HepG2 (cell line): ENCODE data around the gene AKR1A1. TPM values are rescaled to one million over a fixed set of nuclear protein-coding genes. Genes with fewer than 3 reads are reported as not detected.

Source experiments
- AGO1 ChIP-seq: fragments of 200-400 bp; formaldehyde crosslinking; IDR thresholded peaks from 2 replicates; pipeline ENCODE4 v1.6.1; 2017; ENCODE audit warnings: mild to moderate bottlenecking, low read depth, low read length, moderate library complexity; ENCODE audit not compliant: poor library complexity, severe bottlenecking
- CREB1 ChIP-seq, 2 experiments: fragments of 450-650 bp in 1 of 2; IDR thresholded peaks; 2 replicates each; pipeline ENCODE4 v1.6.1; 2016 to 2017; ENCODE audit warnings: control low read depth in 1 of 2, mild to moderate bottlenecking in 1 of 2, missing compliant biosample characterization in 1 of 2, missing genetic modification characterization in 1 of 2
- EED ChIP-seq: sonication (generic); formaldehyde crosslinking; IDR thresholded peaks from 2 replicates; pipeline ENCODE4 v1.5.0; 2020; ENCODE audit warnings: mild to moderate bottlenecking, missing genetic modification reagents
- MIER3 ChIP-seq: IDR thresholded peaks from 2 replicates; pipeline ENCODE4 v1.6.1; 2016; ENCODE audit warnings: missing compliant biosample characterization, borderline replicate concordance
- MZF1 ChIP-seq: sonication (generic); formaldehyde crosslinking; IDR thresholded peaks from 2 replicates; pipeline ENCODE4 v1.8.1; 2023; ENCODE audit warnings: mild to moderate bottlenecking, missing genetic modification reagents, borderline replicate concordance
- PAXIP1 ChIP-seq: sonication (generic); formaldehyde crosslinking; conservative IDR thresholded peaks from 2 replicates; pipeline ENCODE4 v1.4.0; 2020; ENCODE audit warnings: mild to moderate bottlenecking, missing genetic modification reagents, moderate library complexity
- PCBP1 ChIP-seq: fragments of 200-400 bp; formaldehyde crosslinking; IDR thresholded peaks from 2 replicates; pipeline ENCODE4 v1.6.1; 2017; ENCODE audit warnings: mild to moderate bottlenecking, low read depth, low read length, borderline replicate concordance
- POLR2A ChIP-seq, 2 experiments: IDR thresholded peaks; 2 replicates each; pipeline ENCODE4 v1.6.1; 2011; ENCODE audit warnings: low read depth in 2 of 2, low read length in 2 of 2, mild to moderate bottlenecking in 1 of 2, moderate library complexity in 1 of 2; ENCODE audit not compliant: insufficient read depth in 1 of 2
- SETDB1 ChIP-seq: sonication (generic); formaldehyde crosslinking; IDR thresholded peaks from 2 replicates; pipeline ENCODE4 v1.5.1; 2020; ENCODE audit warnings: missing genetic modification reagents, mild to moderate bottlenecking, borderline replicate concordance
- SYNCRIP ChIP-seq: fragments of 200-400 bp; formaldehyde crosslinking; IDR thresholded peaks from 2 replicates; pipeline ENCODE4 v1.6.1; 2018; ENCODE audit warnings: mild to moderate bottlenecking, low read depth, low read length; ENCODE audit not compliant: insufficient read depth
- ZBTB38 ChIP-seq: sonication (generic); formaldehyde crosslinking; IDR thresholded peaks from 2 replicates; pipeline ENCODE4 v1.5.1; 2020; ENCODE audit warnings: mild to moderate bottlenecking, missing genetic modification reagents
- ZFP36 ChIP-seq: fragments of 150-350 bp; IDR thresholded peaks from 2 replicates; pipeline ENCODE4 v1.6.1; 2018; ENCODE audit warnings: borderline replicate concordance, low read length, low read depth; ENCODE audit not compliant: partially characterized antibody
- ZKSCAN5 ChIP-seq: sonication (generic); formaldehyde crosslinking; IDR thresholded peaks from 2 replicates; pipeline ENCODE4 v1.5.1; 2020; ENCODE audit warnings: mild to moderate bottlenecking, missing genetic modification reagents
- ZKSCAN8 ChIP-seq: IDR thresholded peaks from 2 replicates; pipeline ENCODE4 v1.6.1; 2016; ENCODE audit warnings: borderline replicate concordance, missing genetic modification reagents, missing compliant biosample characterization
- ZNF282 ChIP-seq: fragments of 450-650 bp; IDR thresholded peaks from 2 replicates; pipeline ENCODE4 v1.6.1; 2018; ENCODE audit not compliant: partially characterized antibody
- ZNF354B ChIP-seq: sonication (generic); formaldehyde crosslinking; IDR thresholded peaks from 2 replicates; pipeline ENCODE4 v1.8.0; 2022; ENCODE audit warnings: mild to moderate bottlenecking, missing genetic modification reagents
- ZNF468 ChIP-seq: sonication (generic); formaldehyde crosslinking; IDR thresholded peaks from 2 replicates; pipeline ENCODE4 v1.8.0; 2022; ENCODE audit warnings: mild to moderate bottlenecking, moderate library complexity, missing genetic modification reagents
- ZNF543 ChIP-seq: sonication (generic); formaldehyde crosslinking; IDR thresholded peaks from 2 replicates; pipeline ENCODE4 v1.4.0; 2020; ENCODE audit warnings: mild to moderate bottlenecking, missing genetic modification reagents
- ZNF629 ChIP-seq: sonication (generic); formaldehyde crosslinking; conservative IDR thresholded peaks from 2 replicates; pipeline ENCODE4 v1.5.0; 2020; ENCODE audit warnings: missing genetic modification reagents
- polyA plus RNA-seq, 8 experiments: library from polyadenylated mRNA; depleted of rRNA in 3 of 8; stranded (reverse) in 7 of 8; unstranded in 1 of 8; fragments of >200 nt; fragmentation: Illumina TruSeq in 4 of 8; extraction: Trizol in 4 of 8; gene quantifications; 2 replicates each; pipeline versions ENCODE4 v1.2.1 to v1.2.3, GENCODE V29; 2011 to 2016; ENCODE audit warnings: low read depth in 4 of 8, missing spikeins in 1 of 8, mixed read lengths in 1 of 8; ENCODE audit not compliant: insufficient read depth in 1 of 8
- total RNA-seq, 5 experiments: library from RNA; depleted of rRNA; stranded (reverse); fragments of >200 nt; fragmentation: Illumina TruSeq; extraction: Trizol; gene quantifications; 2 replicates each; pipeline ENCODE4 v1.2.3, GENCODE V29; 2016; ENCODE audit warnings: low read depth in 1 of 5
- TF ChIP-seq, protein P1 (sequence below): sonication (generic); formaldehyde crosslinking; IDR thresholded peaks from 2 replicates; pipeline ENCODE4 v1.9.0; 2021; ENCODE audit warnings: missing genetic modification reagents, borderline replicate concordance
- TF ChIP-seq, protein P2 (sequence below): sonication (generic); formaldehyde crosslinking; IDR thresholded peaks from 2 replicates; pipeline ENCODE4 v1.4.0; 2020; ENCODE audit warnings: mild to moderate bottlenecking, missing genetic modification reagents

Gene AKR1A1
- total and polyA plus RNA-seq, 2 of the 13 experiments (the other 11 are each of a cell fraction or from before 2014, with no cell fraction given): 181 to 217 TPM

DNA sequence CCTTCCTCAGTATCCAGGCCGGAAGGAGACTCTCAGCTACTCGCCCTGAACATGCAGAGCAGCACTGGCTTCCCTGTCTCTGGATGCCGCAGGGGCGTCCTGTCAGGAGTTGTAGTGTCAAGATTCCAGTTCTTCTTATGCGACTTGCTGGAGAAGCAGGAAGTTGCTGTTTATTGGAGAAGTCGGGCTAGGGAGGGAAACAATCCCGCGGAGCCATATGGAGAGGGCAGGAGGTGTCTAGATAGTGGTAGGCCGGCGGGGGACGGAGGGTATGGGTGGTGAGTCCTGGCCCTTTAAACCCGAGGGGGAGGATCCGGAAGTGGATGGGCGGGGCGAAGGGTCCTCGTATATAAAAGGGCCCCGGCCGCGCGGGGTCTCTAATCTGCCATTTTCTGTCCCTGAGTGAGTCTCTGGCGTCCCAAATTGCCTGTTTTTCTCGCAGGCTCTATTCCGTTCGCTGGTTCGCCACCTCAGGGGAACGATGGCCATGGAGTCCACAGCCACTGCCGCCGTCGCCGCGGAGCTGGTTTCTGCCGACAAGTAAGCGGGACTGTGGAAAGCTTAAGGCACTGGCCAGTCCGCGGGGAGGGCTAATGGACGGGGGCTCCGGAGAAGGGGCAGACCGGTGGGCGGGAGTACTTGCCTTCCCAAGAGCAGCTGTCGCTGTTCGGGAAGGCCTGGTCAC, 33.2 kb downstream of the AKR1A1 start, which contains the start of gene NASP (continued):
- TF ChIP-seq ZNF282: no peak
- no peak for TF ChIP-seq ZBTB38 (CRISPR knock-in tag)
- TF ChIP-seq POLR2A (IDR thresholded peaks at IDR 0.05; ENCODE audit: insufficient read depth in 1 of 2, low read depth in 2 of 2, low read length in 2 of 2): peak; percentile 95 to 99
- TF ChIP-seq, protein P1, sequence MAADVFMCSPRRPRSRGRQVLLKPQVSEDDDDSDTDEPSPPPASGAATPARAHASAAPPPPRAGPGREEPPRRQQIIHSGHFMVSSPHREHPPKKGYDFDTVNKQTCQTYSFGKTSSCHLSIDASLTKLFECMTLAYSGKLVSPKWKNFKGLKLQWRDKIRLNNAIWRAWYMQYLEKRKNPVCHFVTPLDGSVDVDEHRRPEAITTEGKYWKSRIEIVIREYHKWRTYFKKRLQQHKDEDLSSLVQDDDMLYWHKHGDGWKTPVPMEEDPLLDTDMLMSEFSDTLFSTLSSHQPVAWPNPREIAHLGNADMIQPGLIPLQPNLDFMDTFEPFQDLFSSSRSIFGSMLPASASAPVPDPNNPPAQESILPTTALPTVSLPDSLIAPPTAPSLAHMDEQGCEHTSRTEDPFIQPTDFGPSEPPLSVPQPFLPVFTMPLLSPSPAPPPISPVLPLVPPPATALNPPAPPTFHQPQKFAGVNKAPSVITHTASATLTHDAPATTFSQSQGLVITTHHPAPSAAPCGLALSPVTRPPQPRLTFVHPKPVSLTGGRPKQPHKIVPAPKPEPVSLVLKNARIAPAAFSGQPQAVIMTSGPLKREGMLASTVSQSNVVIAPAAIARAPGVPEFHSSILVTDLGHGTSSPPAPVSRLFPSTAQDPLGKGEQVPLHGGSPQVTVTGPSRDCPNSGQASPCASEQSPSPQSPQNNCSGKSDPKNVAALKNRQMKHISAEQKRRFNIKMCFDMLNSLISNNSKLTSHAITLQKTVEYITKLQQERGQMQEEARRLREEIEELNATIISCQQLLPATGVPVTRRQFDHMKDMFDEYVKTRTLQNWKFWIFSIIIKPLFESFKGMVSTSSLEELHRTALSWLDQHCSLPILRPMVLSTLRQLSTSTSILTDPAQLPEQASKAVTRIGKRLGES: no peak
- no peak for TF ChIP-seq SETDB1 (CRISPR knock-in tag)
- TF ChIP-seq EED (CRISPR knock-in tag): no peak
- no peak for TF ChIP-seq ZFP36
- TF ChIP-seq CREB1 (IDR thresholded peaks at IDR 0.05): no peak
- TF ChIP-seq CREB1 (CRISPR knock-in tag; IDR thresholded peaks at IDR 0.05): peak; percentile 96
- peak; percentile 74 for TF ChIP-seq ZNF543
- 0 out of 2 replicates have a peak, but pooled peaks have one; percentile 19 for TF ChIP-seq PAXIP1 (CRISPR knock-in tag)
- TF ChIP-seq ZKSCAN8 (CRISPR knock-in tag): no peak
- TF ChIP-seq, protein P2, sequence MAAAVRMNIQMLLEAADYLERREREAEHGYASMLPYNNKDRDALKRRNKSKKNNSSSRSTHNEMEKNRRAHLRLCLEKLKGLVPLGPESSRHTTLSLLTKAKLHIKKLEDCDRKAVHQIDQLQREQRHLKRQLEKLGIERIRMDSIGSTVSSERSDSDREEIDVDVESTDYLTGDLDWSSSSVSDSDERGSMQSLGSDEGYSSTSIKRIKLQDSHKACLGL (CRISPR knock-in tag): no peak
- no peak for TF ChIP-seq MIER3
- TF ChIP-seq PCBP1: no peak
- no peak for TF ChIP-seq MZF1
- no peak for TF ChIP-seq ZNF468 (CRISPR knock-in tag)
- no peak for TF ChIP-seq SYNCRIP
- TF ChIP-seq ZNF354B: no peak
- no peak for TF ChIP-seq ZKSCAN5
- no peak for TF ChIP-seq ZNF629
- no peak for TF ChIP-seq AGO1
